ENCODE data around the gene BNC1.
"Not testable (repeated sequence)": the region's sequence is repeated elsewhere in the genome, so short reads cannot be mapped to it uniquely, and the experiment has no call there.

Gene BNC1

DNA sequence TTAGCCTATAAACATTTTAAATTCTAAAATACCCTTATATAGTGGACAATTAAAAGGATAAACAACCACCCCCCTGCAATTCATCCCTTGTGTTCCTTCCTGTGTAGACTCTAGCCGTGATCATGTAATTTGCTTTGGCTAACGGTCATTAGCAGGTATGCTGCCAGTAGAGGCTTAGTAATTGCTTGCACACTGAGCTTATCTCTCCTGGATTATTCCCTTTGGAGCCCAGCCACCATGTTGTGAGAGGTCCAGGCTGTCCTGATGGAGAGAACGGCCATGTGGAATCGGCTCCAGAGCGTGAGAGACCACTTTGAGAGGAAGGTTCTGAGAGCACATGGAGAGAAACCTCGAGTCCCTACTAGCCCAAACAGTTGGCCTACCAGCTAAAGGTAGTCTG is 11.0 kb upstream of the BNC1 start:
- no peak for DNase-seq

- DNase-seq: no peak
Measured at GRCh38 chr15:83293201-83293600, 8.7 kb upstream of the BNC1 start.

GRCh38 chr15:83292317-83292716 is 7.9 kb upstream of the BNC1 start:
- DNase-seq: peak; percentile 67

GRCh38 chr15:83290236-83290635 is 5.8 kb upstream of the BNC1 start:
- no peak for DNase-seq

GRCh38 chr15:83289160-83289559 is 4.7 kb upstream of the BNC1 start:
- DNase-seq: peak; percentile 50

DNA sequence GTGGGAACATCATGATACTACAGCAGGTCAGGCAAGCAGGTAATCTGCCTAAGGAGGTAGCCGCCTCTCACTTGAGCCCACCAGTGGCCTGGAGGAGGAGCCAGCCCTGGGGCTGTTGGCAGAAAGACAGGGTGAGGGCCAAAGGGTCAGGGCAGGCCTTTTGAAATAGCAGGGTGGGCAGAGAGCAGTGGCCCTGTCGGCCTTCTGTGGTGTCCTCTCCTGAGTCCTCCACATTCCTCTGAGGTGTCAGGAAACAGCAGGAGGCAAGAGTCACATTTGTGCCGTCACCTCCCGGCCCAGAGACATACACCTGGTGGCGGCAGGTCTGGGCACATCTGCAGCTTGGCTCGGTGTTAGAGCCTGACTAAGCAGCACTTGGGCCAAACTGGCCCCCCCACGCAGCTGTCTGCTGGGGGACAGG is 3.9 kb upstream of the BNC1 start:
- DNase-seq: no peak

GRCh38 chr15:83287541-83288027 is 3.1 kb upstream of the BNC1 start:
- DNase-seq: peak; percentile 98

- DNase-seq: peak; percentile 86
Measured at GRCh38 chr15:83285979-83286553, 1.6 kb upstream of the BNC1 start.

- no peak for DNase-seq
Measured at GRCh38 chr15:83285284-83285978, 967 bp upstream of the BNC1 start.

DNA sequence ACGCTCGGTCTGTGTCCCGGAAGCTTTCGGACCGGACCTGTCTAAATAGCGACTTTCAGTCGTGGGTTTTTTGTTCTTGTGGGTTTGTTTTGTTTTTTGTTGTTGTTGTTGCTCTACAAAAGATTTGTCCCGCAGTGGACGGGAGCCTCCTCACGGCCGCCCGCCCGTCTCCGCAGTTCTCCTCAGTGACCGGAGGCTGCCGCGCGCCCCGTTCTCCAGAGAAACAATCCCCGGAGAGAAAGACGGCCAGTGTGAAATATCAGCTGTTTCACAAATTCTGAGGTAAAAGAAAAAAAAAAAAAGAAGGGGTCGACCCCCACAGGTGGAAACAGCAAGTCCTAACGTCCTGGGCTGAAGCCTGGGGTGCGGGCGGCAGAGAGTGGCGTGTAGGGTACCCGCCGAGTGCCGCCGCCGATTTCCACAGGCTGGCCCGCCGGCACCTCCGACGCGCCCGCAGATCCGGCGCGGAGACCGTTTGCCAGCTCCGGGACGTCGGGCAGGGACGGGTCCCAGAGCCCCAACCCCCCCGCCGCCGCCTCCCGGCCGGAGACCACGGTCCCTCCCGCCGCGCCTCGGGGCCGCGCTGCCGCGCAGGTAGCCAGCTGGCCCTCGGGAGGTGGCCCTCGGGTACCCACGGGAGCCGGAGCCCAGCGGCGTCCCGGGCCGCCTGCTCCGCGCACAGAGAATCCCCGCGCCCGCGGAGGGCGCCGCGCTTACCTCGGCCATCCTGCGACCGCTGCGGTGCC is 478 bp downstream of the BNC1 start:
- DNase-seq: no peak

DNA sequence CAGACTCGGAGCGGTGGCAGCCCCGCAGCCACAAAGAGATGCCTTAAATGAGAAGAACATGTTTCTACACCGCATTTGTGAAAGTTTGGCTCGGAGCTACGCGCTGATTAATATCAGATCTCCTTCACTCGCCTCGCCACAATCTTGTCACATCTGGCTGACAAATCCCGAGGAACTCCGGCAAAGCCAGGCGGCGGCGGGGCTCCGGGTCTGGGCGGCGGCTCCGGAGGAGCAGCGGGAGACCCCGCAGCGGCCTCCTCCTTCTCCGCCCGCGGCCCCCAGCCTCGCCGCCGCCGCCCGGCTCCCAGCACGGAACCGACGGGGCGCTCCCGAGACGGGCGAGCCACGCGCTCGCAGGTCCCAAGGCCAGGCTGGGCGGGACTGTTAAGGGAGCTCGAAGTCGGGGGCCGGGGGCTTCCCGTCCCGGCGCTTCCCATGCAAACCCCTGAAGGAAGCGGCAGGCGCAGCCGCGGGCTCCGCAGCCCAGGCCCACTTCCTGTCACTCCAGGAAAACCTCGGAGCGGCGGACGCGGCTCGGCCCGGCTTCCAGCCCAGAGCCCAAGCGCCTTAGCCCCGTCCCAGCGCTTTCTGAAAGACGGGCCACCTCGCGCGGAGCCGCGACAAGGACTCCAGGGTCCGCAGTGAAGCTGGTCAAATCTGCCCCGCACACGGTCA is 1.2 kb downstream of the BNC1 start:
- peak; percentile 75 for DNase-seq

GRCh38 chr15:83282776-83283137 is 1.7 kb downstream of the BNC1 start:
- peak; percentile 55 for DNase-seq

- DNase-seq: no peak
Measured at GRCh38 chr15:83282141-83282540, 2.3 kb downstream of the BNC1 start.

DNA sequence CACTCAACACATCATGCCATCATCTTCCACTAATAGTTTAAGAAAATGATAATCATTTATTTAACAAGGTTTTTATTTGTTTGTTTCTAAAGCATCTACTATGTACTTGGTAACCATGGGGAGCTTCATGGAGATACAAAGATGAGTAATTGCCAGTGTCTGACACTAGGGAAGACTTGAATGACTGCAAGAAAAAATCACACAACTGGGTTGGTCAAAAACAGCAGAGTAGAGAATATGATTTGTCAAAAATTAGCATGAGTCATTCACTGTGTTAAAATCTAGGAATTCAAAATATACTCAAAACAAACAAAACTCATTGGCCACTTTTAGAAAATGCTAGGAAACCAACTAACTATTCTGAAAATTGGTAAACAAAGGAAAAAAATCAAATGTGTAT is 6.3 kb downstream of the BNC1 start:
- peak; percentile 48 for DNase-seq

- DNase-seq: peak; percentile 58
Measured at GRCh38 chr15:83276661-83277060, 7.8 kb downstream of the BNC1 start.

GRCh38 chr15:83275412-83275811 is 9.1 kb downstream of the BNC1 start:
- DNase-seq: no peak

GRCh38 chr15:83270176-83270575 is 14.3 kb downstream of the BNC1 start:
- no peak for DNase-seq

DNA sequence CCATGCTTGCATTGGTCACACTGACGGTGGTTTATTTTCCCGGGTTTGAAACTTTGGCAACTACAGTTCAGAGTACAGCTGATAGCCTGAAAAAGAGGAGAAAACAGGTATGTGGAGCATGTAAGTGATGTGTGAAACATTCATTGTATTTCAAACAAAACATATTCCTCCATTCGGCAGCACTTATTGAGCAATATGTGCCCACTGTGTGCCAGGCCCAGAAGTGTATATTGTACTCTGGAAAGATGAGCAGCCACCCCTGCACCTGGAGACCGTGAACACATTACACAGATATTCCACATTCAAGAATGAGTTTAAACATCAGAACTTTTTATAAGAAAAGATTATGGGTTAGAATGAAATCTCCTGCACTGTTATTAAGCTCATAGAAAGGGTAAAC is 16.3 kb downstream of the BNC1 start:
- DNase-seq: no peak

DNA sequence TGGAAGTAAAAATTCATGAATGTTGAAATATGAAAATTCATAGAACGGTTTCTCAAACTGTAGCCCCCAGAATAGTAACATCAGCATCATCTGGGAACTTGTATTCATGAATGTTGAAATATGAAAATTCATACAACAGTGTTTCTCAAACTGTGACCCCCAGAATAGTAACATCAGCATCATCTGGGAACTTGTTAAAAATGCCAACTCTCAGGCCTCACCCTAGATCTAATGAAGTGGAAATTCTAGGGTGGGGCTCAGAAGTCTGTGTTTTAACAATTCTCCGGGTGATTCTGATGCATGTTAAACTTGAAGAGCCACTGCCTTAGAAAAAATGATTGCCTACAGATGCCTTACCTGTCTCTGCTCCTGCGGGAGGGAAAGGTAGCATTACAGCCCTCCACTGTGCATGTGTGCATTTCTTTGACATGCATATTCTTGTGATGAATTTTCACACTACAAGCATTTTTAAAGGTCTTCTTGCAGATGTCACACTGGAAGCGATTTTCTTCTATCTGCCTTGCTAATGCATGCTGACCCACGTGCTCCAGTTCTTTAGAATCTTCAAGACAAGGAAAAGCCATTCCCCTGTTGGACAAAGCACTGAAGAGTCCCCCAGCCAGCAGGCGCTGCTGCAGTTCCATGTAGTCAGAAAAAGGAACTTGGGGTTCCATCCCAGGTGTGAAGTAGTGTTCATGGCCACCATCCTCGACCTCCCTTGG is 21.7 kb downstream of the BNC1 start:
- no peak for DNase-seq

GRCh38 chr15:83262181-83262580 is 22.3 kb downstream of the BNC1 start:
- not testable (repeated sequence) for DNase-seq

GRCh38 chr15:83250781-83251180 is 33.7 kb downstream of the BNC1 start:
- peak; percentile 72 for DNase-seq

DNA sequence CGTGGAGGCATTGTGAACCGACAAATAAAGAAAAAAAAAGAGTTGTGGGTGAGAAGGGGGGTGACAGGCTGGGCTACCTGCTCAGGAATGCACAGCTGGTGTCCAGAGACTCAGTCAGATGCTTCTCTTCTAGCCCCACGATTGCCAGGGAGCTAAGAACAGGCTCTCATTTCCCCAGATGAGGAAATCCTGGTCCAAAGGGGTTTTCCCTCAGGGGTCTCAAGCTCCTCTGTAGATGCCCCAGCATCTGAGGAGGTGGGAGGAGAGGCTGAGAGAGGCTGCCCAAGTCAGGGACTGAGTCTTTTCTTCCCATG is 35.5 kb downstream of the BNC1 start:
- DNase-seq: no peak

Data from fibroblast of upper back skin (primary cell).